NCI-H2227 treated with DMSO at 0.1 percent for 48 hours (cell line): ENCODE measurements around the gene STIP1.
"Not testable (repeated sequence)": the region's sequence is repeated elsewhere in the genome, so short reads cannot be mapped to it uniquely, and the experiment has no call there.

ENCODE experiments used
- DNase-seq: peaks from one replicate; lab custom pipeline; 2025; lab: John Stamatoyannopoulos, UW

Gene STIP1

GRCh38 chr11:64157631-64158394 lies 28.2 kb upstream of the STIP1 start:
- no peak for DNase-seq

GRCh38 chr11:64161037-64161436 lies 24.9 kb upstream of the STIP1 start:
- DNase-seq, result no peak

GRCh38 chr11:64162769-64163168 lies 23.2 kb upstream of the STIP1 start:
- not testable (repeated sequence) for DNase-seq

- no peak for DNase-seq
These were observed 22.0 kb upstream of the STIP1 start for GRCh38 chr11:64163951-64164350.

- no peak for DNase-seq
These were observed 21.3 kb upstream of the STIP1 start for GRCh38 chr11:64164392-64165312.

- no peak for DNase-seq
These were observed 20.5 kb upstream of the STIP1 start for GRCh38 chr11:64165481-64165841.

GRCh38 chr11:64165842-64166635 lies 19.9 kb upstream of the STIP1 start, which contains the start of gene MACROD1:
TSS of gene MACROD1 (minus strand) at chr11:64166113. CDS start at chr11:64165994, 119 bp downstream.
- DNase-seq, result peak; percentile 65

- no peak for DNase-seq
These were observed 15.6 kb upstream of the STIP1 start for GRCh38 chr11:64170419-64170818.

- no peak for DNase-seq
These were observed 12.2 kb upstream of the STIP1 start for GRCh38 chr11:64173616-64174355.

GRCh38 chr11:64176751-64177150 lies 9.2 kb upstream of the STIP1 start:
- no peak for DNase-seq

- DNase-seq, result no peak
These were observed 7.8 kb upstream of the STIP1 start for GRCh38 chr11:64178203-64178602.

- no peak for DNase-seq
These were observed 6.9 kb upstream of the STIP1 start for GRCh38 chr11:64178951-64179639.

GRCh38 chr11:64180891-64181290 lies 5.1 kb upstream of the STIP1 start:
- no peak for DNase-seq

GRCh38 chr11:64181506-64182411 lies 4.2 kb upstream of the STIP1 start:
- peak; percentile 71 for DNase-seq

GRCh38 chr11:64183890-64184289 lies 2.1 kb upstream of the STIP1 start:
- DNase-seq, result no peak

- peak; percentile 87 for DNase-seq
These were observed 737 bp upstream of the STIP1 start for GRCh38 chr11:64185175-64185692.

GRCh38 chr11:64186492-64187165 lies 658 bp downstream of the STIP1 start:
- DNase-seq, result no peak

- DNase-seq, result no peak
These were observed 6.5 kb downstream of the STIP1 start for GRCh38 chr11:64192434-64192833.

- DNase-seq, result no peak
These were observed 10.7 kb downstream of the STIP1 start for GRCh38 chr11:64196626-64197025.
